Mesendoderm (in vitro differentiated cells): ENCODE measurements around the gene MRPS5.

Experiments used
- DNase-seq: peaks from one replicate; pipeline ENCODE4 v3.0.0; 2013
- H2AK5ac ChIP-seq: 2 replicates; pipeline ENCODE4 v1.6.1; 2013; ENCODE audit warnings: low read length, inconsistent platforms
- H2BK120ac ChIP-seq: 2 replicates; pipeline ENCODE4 v1.6.1; 2013; ENCODE audit warnings: low read depth, mild to moderate bottlenecking, low read length, moderate library complexity, mixed read lengths
- H2BK15ac ChIP-seq: replicated peaks from 2 replicates; pipeline ENCODE4 v1.6.1; 2013; ENCODE audit warnings: low read depth, mild to moderate bottlenecking, moderate library complexity
- H2BK5ac ChIP-seq: 2 replicates; pipeline ENCODE4 v1.6.1; 2013; ENCODE audit warnings: low read length, inconsistent platforms
- H3K18ac ChIP-seq: 2 replicates; pipeline ENCODE4 v1.6.1; 2013; ENCODE audit warnings: mild to moderate bottlenecking, low read length, mixed read lengths
- H3K23ac ChIP-seq: one replicate; pipeline ENCODE4 v1.6.1; 2013; ENCODE audit warnings: low read length
- H3K27ac ChIP-seq: 2 replicates; pipeline ENCODE4 v1.5.1; 2013; ENCODE audit warnings: low read depth, mild to moderate bottlenecking, inconsistent platforms, low read length, moderate library complexity
- H3K27me3 ChIP-seq: 2 replicates; pipeline ENCODE4 v1.6.1; 2013; ENCODE audit warnings: low read length, control low read depth, mild to moderate bottlenecking, inconsistent platforms; ENCODE audit not compliant: insufficient read depth, poor library complexity
- H3K36me3 ChIP-seq: 2 replicates; pipeline ENCODE4 v1.6.1; 2013; ENCODE audit warnings: low read length, inconsistent platforms; ENCODE audit not compliant: control insufficient read depth, insufficient read depth
- H3K4ac ChIP-seq: one replicate; pipeline ENCODE4 v1.6.1; 2013; ENCODE audit warnings: low read depth, mild to moderate bottlenecking, low read length, moderate library complexity
- H3K4me1 ChIP-seq: 2 replicates; pipeline ENCODE4 v1.6.1; 2013; ENCODE audit warnings: low read depth, low read length, inconsistent platforms; ENCODE audit not compliant: control insufficient read depth
- H3K4me2 ChIP-seq: 2 replicates; pipeline ENCODE4 v1.6.1; 2013; ENCODE audit warnings: low read length
- H3K4me3 ChIP-seq: 2 replicates; pipeline ENCODE4 v1.5.1; 2013; ENCODE audit warnings: mild to moderate bottlenecking, low read length
- H3K56ac ChIP-seq: one replicate; pipeline ENCODE4 v1.6.1; 2013; ENCODE audit warnings: low read length
- H3K79me1 ChIP-seq: 2 replicates; pipeline ENCODE4 v1.6.1; 2013; ENCODE audit warnings: low read length, inconsistent platforms
- H3K79me2 ChIP-seq: 2 replicates; pipeline ENCODE4 v1.6.1; 2013; ENCODE audit warnings: mild to moderate bottlenecking, low read length; ENCODE audit not compliant: control insufficient read depth, insufficient read depth
- H3K9ac ChIP-seq: 2 replicates; pipeline ENCODE4 v1.6.1; 2013; ENCODE audit warnings: low read length, inconsistent platforms
- H4K5ac ChIP-seq: one replicate; pipeline ENCODE4 v1.6.1; 2013; ENCODE audit warnings: low read length
- H4K8ac ChIP-seq: one replicate; pipeline ENCODE4 v1.6.1; 2013; ENCODE audit warnings: low read depth, mild to moderate bottlenecking, control low read depth, low read length, moderate library complexity
- WGBS: extraction: QIAGEN DNeasy Blood & Tissue Kit; methylation state at CpG from one replicate; pipeline ENCODE4 v1.1.7; 2013; ENCODE audit warnings: low lambda C conversion rate, missing lambda C conversion rate; ENCODE audit not compliant: insufficient coverage; ENCODE audit errors: extremely low coverage; 5-methylcytosine and 5-hydroxymethylcytosine counted together

MRPS5 gene

GRCh38 chr2:95049961-95050360 is 71.6 kb downstream of the MRPS5 start:
- Histone ChIP-seq H3K36me3 (no peaks in the 10 kb centered on the region), H2BK120ac (no peak overlapping the region), H4K5ac (no peak overlapping the region), H3K4me2 (no peak overlapping the region), H3K56ac (no peak overlapping the region), H3K79me2 (no peaks in the 10 kb centered on the region), H3K79me1 (no peaks in the 10 kb centered on the region), H3K27ac (no peak overlapping the region), H3K23ac (no peak overlapping the region), H3K18ac (no peak overlapping the region), H4K8ac (no peak overlapping the region), H2BK5ac (no peak overlapping the region), H2BK15ac (no peak overlapping the region), H3K4me3 (no peak overlapping the region), H3K9ac (no peak overlapping the region), H3K4me1 (no peaks in the 10 kb centered on the region), H2AK5ac (no peak overlapping the region), H3K27me3 (no peaks in the 10 kb centered on the region), H3K4ac (no peak overlapping the region)
- no CpG with 5 or more reads among the region's 6 CpGs for WGBS
- no peak for DNase-seq

GRCh38 chr2:95049683-95049955 is 72.0 kb downstream of the MRPS5 start:
- Histone ChIP-seq H3K9ac (no peak overlapping the region), H2BK120ac (no peak overlapping the region), H3K79me1 (no peaks in the 10 kb centered on the region), H3K23ac (no peak overlapping the region), H3K27me3 (no peaks in the 10 kb centered on the region), H3K4ac (no peak overlapping the region), H2BK15ac (no peak overlapping the region), H2AK5ac (no peak overlapping the region), H3K79me2 (no peaks in the 10 kb centered on the region), H2BK5ac (no peak overlapping the region), H3K36me3 (no peaks in the 10 kb centered on the region), H3K4me2 (no peak overlapping the region), H3K18ac (no peak overlapping the region), H3K4me1 (no peaks in the 10 kb centered on the region), H3K4me3 (no peak overlapping the region), H3K56ac (no peak overlapping the region), H3K27ac (no peak overlapping the region), H4K8ac (no peak overlapping the region), H4K5ac (no peak overlapping the region)
- no peak for DNase-seq
- WGBS, result no CpG with 5 or more reads among the region's 10 CpGs

GRCh38 chr2:95048825-95049682 is 72.6 kb downstream of the MRPS5 start:
- no peak overlapping the region for H3K9ac ChIP-seq
- H2AK5ac ChIP-seq, result no peak overlapping the region
- no peak overlapping the region for H2BK15ac ChIP-seq
- no peak overlapping the region for H2BK120ac ChIP-seq
- H3K23ac ChIP-seq, result no peak overlapping the region
- H3K27me3 ChIP-seq, result no peaks in the 10 kb centered on the region
- no peak overlapping the region for H3K27ac ChIP-seq
- H3K56ac ChIP-seq, result no peak overlapping the region
- H3K4me2 ChIP-seq, result no peak overlapping the region
- no peaks in the 10 kb centered on the region for H3K36me3 ChIP-seq
- no peaks in the 10 kb centered on the region for H3K79me1 ChIP-seq
- H2BK5ac ChIP-seq, result no peak overlapping the region
- no peak overlapping the region for H3K4ac ChIP-seq
- no peak overlapping the region for H3K4me3 ChIP-seq
- no peak overlapping the region for H3K18ac ChIP-seq
- no peaks in the 10 kb centered on the region for H3K79me2 ChIP-seq
- H4K5ac ChIP-seq, result no peak overlapping the region
- H3K4me1 ChIP-seq, result no peaks in the 10 kb centered on the region
- no peak for DNase-seq
- H4K8ac ChIP-seq, result no peak overlapping the region
- WGBS, result no CpG with 5 or more reads among the region's 15 CpGs

GRCh38 chr2:95047629-95048510 is 73.7 kb downstream of the MRPS5 start:
- Histone ChIP-seq H3K4ac (no peak overlapping the region), H3K4me3 (no peak overlapping the region)
- WGBS, result no CpG with 5 or more reads among the region's 17 CpGs

GRCh38 chr2:95046371-95047112 is 75.1 kb downstream of the MRPS5 start:
- no CpG with 5 or more reads among the region's 13 CpGs for WGBS
- DNase-seq, result no peak
- H3K56ac ChIP-seq, result no peak overlapping the region
- H3K9ac ChIP-seq, result no peak overlapping the region
- no peak overlapping the region for H2BK15ac ChIP-seq
- H2BK120ac ChIP-seq, result no peak overlapping the region
- H3K4me1 ChIP-seq, result no peaks in the 10 kb centered on the region
- H3K4ac ChIP-seq, result no peak overlapping the region
- no peak overlapping the region for H2AK5ac ChIP-seq
- H3K27me3 ChIP-seq, result no peaks in the 10 kb centered on the region
- no peak overlapping the region for H3K4me3 ChIP-seq
- no peak overlapping the region for H4K5ac ChIP-seq
- no peak overlapping the region for H3K18ac ChIP-seq
- no peak overlapping the region for H3K23ac ChIP-seq
- no peak overlapping the region for H2BK5ac ChIP-seq
- no peak overlapping the region for H4K8ac ChIP-seq
- H3K4me2 ChIP-seq, result no peak overlapping the region
- H3K27ac ChIP-seq, result no peak overlapping the region
- no peaks in the 10 kb centered on the region for H3K36me3 ChIP-seq
- no peaks in the 10 kb centered on the region for H3K79me2 ChIP-seq
- no peaks in the 10 kb centered on the region for H3K79me1 ChIP-seq

More at GRCh38 chr2:95047629-95048510, 73.7 kb downstream of the MRPS5 start:
- Histone ChIP-seq H3K27me3 (no peaks in the 10 kb centered on the region), H2BK120ac (no peak overlapping the region), H2BK15ac (no peak overlapping the region), H3K36me3 (no peaks in the 10 kb centered on the region), H3K27ac (no peak overlapping the region), H3K4me1 (no peaks in the 10 kb centered on the region), H2AK5ac (no peak overlapping the region), H3K79me1 (no peaks in the 10 kb centered on the region), H4K5ac (no peak overlapping the region), H4K8ac (no peak overlapping the region), H3K18ac (no peak overlapping the region), H3K56ac (no peak overlapping the region), H3K79me2 (no peaks in the 10 kb centered on the region), H3K9ac (no peak overlapping the region), H2BK5ac (no peak overlapping the region), H3K4me2 (no peak overlapping the region), H3K23ac (no peak overlapping the region)
- DNase-seq, result no peak
